Mesothelial cell of epicardium (in vitro differentiated cells): ENCODE measurements around the gene B4GAT1. TPM values are rescaled to one million over a fixed set of nuclear protein-coding genes. Genes with fewer than 3 reads are reported as not detected.

Source experiments
- DNase-seq, 2 experiments: peaks; one replicate each; pipeline ENCODE4 v3.0.0; 2021; ENCODE audit warnings: low spot score in 2 of 2; ENCODE audit not compliant: unreplicated experiment in 2 of 2
- H3K27ac Mint-ChIP-seq: 2 replicates; pipeline ENCODE4 v1.8.0; 2021; ENCODE audit warnings: mixed read lengths
- H3K27me3 Mint-ChIP-seq: 2 replicates; pipeline ENCODE4 v1.8.0; 2021; ENCODE audit warnings: low read depth, mixed read lengths
- H3K36me3 Mint-ChIP-seq: 2 replicates; pipeline ENCODE4 v1.8.0; 2021; ENCODE audit warnings: mixed read lengths
- H3K4me1 Mint-ChIP-seq: 2 replicates; pipeline ENCODE4 v1.8.0; 2021; ENCODE audit warnings: mixed read lengths
- H3K4me3 Mint-ChIP-seq: 2 replicates; pipeline ENCODE4 v1.8.0; 2021; ENCODE audit warnings: mild to moderate bottlenecking, moderate library complexity, mixed read lengths
- H3K9me3 Mint-ChIP-seq: 2 replicates; pipeline ENCODE4 v1.8.0; 2021; ENCODE audit warnings: mixed read lengths
- total RNA-seq: library from RNA; stranded (reverse); gene quantifications from 3 replicates; pipeline ENCODE4 v1.2.1, GENCODE V29; 2021
- TF ChIP-seq, protein P1 (sequence below): fragments of 200-600 bp; sonication (generic); IDR thresholded peaks from one replicate; pipeline ENCODE4 v1.5.0; 2021; ENCODE audit warnings: antibody characterized with exemption; ENCODE audit not compliant: unreplicated experiment

The B4GAT1 gene
- total RNA-seq, 1 donor from 2014 or later, result 30.2 TPM

GRCh38 chr11:66346476-66347424, 679 bp downstream of the B4GAT1 start:
- Mint-ChIP-seq H3K9me3 (no peaks in the 10 kb centered on the region), H3K27ac (peak overlapping the region; percentile 67)

DNA sequence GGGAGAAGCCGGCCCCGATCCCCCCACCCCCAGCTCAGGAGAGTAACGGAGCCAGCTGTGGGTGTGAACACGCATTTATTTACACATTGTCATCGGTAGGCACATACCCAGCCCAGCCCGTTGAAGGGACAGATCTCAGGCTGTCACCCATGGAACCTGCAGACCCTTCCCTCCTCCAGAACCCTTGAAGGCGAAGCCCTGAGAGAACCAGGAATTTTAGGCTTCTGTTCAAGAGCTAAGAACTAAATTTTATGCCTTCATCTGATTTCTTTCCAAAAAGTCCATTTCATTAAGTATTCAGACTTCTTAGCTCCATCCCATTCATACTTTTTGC, 2.1 kb downstream of the B4GAT1 start:
- H3K36me3 Mint-ChIP-seq, result peaks cover under 1% of the 10 kb centered on the region
- DNase-seq, result no peak
- peak overlapping the region; percentile 97 for H3K27ac Mint-ChIP-seq
- peaks cover 2% of the 10 kb centered on the region for H3K27me3 Mint-ChIP-seq
- no peaks in the 10 kb centered on the region for H3K9me3 Mint-ChIP-seq
- H3K4me1 Mint-ChIP-seq, result peaks cover 48% of the 10 kb centered on the region
- TF ChIP-seq, protein P1, sequence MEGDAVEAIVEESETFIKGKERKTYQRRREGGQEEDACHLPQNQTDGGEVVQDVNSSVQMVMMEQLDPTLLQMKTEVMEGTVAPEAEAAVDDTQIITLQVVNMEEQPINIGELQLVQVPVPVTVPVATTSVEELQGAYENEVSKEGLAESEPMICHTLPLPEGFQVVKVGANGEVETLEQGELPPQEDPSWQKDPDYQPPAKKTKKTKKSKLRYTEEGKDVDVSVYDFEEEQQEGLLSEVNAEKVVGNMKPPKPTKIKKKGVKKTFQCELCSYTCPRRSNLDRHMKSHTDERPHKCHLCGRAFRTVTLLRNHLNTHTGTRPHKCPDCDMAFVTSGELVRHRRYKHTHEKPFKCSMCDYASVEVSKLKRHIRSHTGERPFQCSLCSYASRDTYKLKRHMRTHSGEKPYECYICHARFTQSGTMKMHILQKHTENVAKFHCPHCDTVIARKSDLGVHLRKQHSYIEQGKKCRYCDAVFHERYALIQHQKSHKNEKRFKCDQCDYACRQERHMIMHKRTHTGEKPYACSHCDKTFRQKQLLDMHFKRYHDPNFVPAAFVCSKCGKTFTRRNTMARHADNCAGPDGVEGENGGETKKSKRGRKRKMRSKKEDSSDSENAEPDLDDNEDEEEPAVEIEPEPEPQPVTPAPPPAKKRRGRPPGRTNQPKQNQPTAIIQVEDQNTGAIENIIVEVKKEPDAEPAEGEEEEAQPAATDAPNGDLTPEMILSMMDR, result no peak
- peak overlapping the region; percentile 96 for H3K4me3 Mint-ChIP-seq

More at GRCh38 chr11:66346476-66347424, 679 bp downstream of the B4GAT1 start:
- H3K36me3 Mint-ChIP-seq, result no peaks in the 10 kb centered on the region
- peak overlapping the region; percentile 96 for H3K4me3 Mint-ChIP-seq
- no peak for DNase-seq
- TF ChIP-seq, protein P1, result no peak
- H3K27me3 Mint-ChIP-seq, result peaks cover 2% of the 10 kb centered on the region
- peaks cover 48% of the 10 kb centered on the region for H3K4me1 Mint-ChIP-seq

DNA sequence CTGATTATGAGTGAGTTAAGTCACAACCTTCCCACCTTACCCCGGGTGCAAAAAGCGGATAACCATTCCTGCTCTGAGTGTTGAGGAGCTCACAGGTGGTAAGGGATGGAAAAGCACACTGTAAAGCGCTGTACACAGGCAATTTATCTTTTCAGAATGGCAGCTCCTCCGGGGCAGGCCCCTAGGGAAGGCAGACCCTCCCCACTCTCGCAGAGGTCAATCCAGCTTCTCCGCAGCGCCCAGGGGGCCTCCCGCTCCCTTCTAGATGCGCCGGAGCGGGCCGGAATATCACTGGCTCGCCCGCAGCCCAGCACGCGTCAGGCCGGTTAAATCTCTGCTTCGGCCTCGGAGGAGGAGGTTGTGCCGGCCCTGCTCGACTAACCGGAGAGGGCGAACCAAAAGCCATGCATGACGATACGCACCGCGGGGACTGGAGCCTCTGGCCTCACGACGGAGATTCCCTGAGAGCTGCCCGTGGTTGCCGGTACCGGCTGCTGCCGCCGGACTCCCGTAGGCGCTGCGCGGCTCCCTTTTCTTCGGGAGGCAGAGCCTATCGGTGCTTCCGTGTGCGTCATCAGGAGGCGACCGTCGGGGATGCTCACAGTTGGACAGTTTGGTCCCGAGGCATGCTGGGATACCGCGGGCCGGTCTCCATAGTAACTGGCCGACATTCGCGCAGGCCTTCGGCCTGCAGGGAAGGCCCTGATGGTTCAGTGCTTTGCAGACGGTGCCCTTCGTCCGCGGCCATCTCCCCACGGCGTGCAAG, 2.7 kb downstream of the B4GAT1 start, which contains the start of gene BRMS1:
Gene BRMS1 (minus strand): TSS at position 555 of the 766 bp plus-strand sequence. CDS start 2,870 bp downstream, outside the sequence.
- TF ChIP-seq, protein P1, result no peak

GRCh38 chr11:66343176-66343575, 4.3 kb downstream of the B4GAT1 start:
- TF ChIP-seq, protein P1, result no peak
- Mint-ChIP-seq H3K9me3 (no peaks in the 10 kb centered on the region), H3K36me3 (peaks cover 2% of the 10 kb centered on the region), H3K27me3 (peaks cover 2% of the 10 kb centered on the region), H3K4me3 (peak overlapping the region; percentile 96), H3K4me1 (peaks cover 41% of the 10 kb centered on the region), H3K27ac (no peak overlapping the region)
- no peak for DNase-seq

More for the DNA sequence above, 2.7 kb downstream of the B4GAT1 start, which contains the start of gene BRMS1:
- Mint-ChIP-seq H3K4me1 (peaks cover 48% of the 10 kb centered on the region), H3K27ac (peak within 1 kb of the TSS; percentile 97), H3K9me3 (no peaks in the 10 kb centered on the region), H3K36me3 (peaks cover 2% of the 10 kb centered on the region), H3K4me3 (peak within 1 kb of the TSS; percentile 96), H3K27me3 (peaks cover 2% of the 10 kb centered on the region)
- DNase-seq, result peak; percentile 94 to 98

- Mint-ChIP-seq H3K36me3 (peaks cover 2% of the 10 kb centered on the region), H3K4me1 (peaks cover 34% of the 10 kb centered on the region), H3K4me3 (no peak overlapping the region), H3K27ac (no peak overlapping the region), H3K9me3 (no peaks in the 10 kb centered on the region), H3K27me3 (no peaks in the 10 kb centered on the region)
- DNase-seq, result no peak
- TF ChIP-seq, protein P1, result no peak
Measured at GRCh38 chr11:66341502-66342126, 5.8 kb downstream of the B4GAT1 start.
